ENCODE measurements around the gene TUBE1.

Gene TUBE1

GRCh38 chr6:112036088-112036637 is 51.1 kb downstream of the TUBE1 start:
- DNase-seq (ENCODE audit: low spot score), result no peak

- DNase-seq (ENCODE audit: low spot score), result no peak
Measured at GRCh38 chr6:112034616-112034995, 52.7 kb downstream of the TUBE1 start.

DNA sequence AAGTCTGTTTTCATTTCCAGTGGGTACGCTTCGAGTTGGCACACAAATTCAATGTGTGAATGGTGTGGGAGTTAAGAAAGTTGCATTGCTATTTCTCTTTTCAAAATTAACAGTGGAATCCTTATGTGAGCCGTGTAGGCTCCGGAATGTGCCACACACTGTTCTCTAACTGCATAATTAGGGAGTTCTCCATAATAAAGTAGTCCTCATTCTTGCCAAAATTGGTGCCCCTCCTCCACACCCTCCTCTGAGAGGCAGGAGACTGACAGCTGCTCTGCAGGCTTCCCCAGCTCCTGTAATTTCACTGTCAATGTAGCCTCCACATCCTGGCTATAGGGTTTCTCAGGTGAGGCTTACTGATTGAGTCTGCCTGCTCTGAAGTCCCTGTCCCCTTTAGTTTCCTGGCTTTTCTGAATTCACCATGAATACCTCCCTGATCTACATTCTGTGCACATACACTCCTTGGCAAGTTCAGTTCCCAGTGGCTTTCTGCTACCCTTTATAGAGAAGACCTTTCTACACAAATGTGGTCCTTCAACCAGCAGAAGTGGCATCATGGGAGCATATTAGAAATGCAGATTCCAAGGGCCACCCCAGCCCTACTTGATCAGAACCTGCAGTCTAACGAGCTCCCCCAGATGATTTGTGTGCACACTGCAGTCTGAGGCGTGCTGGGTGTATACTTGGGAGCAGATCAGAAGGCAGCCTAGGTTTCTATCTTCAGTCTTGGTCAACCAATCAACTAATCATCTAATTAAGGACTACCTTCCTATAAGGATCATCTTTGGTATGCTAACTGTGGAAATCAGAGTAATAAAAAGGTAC is 53.3 kb downstream of the TUBE1 start:
- DNase-seq (ENCODE audit: low spot score), result no peak

- no peak for DNase-seq (ENCODE audit: low spot score)
Measured at GRCh38 chr6:112032728-112033127, 54.6 kb downstream of the TUBE1 start.

DNA sequence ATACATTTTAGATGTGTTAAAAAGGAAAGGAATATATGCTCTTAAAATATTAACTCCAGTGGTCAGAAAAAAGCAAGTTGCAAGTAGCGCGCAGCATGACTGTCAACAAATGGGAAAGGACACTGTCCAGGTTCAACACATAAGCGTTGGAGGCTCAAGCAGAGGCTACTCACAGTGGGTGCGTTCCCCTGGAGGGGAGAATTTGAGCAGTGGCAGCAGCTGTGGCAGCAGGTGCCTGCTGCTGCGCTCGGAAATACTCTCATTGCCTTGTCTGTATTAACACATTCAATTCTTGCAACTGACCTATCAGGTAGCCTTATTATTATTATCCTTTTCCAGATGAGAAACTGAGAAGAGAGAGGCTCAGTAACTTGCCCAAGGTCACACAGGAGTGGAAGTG is 55.3 kb downstream of the TUBE1 start:
- no peak for DNase-seq (ENCODE audit: low spot score)

GRCh38 chr6:112030961-112031660 is 56.2 kb downstream of the TUBE1 start:
- DNase-seq (ENCODE audit: low spot score), result no peak

DNA sequence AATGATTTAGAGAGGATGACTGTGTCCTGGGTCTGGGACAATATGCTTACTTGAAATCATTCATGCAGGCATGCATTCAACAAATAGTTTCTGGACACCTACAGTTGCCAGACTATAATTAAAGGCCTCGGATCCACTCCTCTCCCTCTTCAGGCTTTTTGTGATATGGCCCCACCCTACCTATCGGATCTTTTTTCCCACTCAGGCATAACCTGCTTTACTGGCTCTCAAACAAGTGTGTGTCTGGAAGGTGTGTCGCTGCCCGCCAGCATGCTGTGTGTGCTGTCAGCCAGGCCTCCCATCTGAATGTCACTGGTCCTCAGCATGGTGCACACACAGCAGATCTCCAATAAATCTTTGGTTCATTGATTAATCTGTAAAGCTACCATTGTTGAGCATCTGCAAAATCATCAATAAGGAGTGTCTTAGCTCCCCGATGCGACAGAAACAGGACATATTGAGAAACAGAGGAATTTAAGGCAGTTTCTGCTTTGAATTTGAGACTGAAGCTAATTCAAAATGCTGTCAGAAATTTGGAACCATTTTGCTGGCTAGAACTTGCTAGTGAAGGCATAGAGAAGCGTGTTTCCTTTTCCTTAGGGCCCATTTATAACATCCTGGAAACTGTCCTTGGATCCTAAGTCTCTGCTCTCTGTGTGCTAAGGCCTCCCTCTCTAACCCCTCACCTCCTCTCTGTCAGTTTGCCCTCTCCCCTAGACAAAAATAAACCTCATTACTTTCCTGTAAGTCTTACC is 56.9 kb downstream of the TUBE1 start:
- DNase-seq (ENCODE audit: low spot score), result no peak

DNA sequence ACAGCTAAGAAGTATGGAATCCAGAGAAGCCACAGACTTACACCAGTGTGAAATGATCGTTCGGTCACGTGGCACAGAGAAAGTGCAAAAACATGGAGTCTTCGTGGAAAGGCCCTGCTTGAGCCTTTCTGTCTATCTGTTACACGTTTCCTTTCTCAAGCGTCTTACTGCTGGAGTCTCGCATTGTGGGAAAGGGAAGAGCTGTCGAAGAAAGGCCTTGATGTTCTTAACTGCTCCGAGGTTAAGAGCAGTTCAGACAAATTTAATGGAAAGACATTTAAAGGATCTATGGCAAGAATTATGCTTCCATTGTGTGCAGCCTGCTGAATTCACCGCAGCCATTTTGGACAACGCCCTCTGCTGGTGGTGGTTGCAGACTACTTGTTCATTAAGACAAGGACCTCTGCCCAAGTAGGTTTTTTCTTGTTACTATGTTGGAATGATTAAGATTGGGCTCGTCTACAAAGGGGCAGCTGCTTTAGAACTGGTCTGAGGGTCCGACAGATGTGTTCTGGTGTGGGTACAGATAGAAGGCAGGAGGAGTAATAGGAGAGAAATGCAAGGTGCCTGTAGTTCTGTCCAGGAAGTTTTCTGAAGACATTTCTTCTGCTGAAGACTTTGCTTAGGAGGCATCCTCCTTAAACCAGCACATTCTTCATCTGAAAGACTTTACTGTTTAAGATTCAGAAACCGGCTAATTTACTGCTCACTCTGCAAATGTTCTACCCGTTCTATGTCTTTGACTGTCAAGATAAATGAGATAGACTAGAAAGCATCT is 58.0 kb downstream of the TUBE1 start:
- peak; percentile 53 for DNase-seq (ENCODE audit: low spot score)

DNA sequence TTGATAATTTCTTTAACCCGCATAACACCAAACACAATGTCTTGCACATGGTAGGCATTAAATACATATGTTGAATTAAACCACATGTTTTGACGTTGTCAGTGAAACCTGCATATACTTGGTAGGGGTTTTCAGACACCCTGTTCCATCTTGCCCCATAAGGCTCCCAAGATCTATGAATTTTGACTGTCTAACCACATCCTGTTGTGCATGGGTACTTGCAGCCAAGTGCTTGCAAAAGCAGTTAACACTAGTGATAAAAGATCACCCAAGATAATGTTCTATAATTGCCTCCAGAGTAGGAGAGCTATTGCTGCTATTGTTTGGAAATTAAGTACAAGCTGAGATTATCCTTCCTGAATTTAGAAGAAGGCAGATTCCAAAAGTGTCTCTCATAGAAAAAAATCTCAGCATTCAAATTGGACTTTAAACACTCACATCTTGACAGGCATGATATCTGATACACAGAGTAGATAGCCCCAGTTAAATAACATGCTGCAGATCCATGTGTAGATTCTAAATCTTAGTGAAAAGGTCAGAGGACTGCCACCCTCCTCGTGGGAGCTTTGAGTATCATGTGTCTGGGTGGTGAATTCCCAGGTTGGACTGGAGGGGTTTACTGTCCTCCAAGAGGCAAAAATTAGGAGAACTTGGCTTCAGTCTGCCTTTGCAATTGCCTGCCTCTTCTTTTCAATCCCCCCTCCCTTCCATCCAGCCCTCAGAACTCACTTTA is 59.2 kb downstream of the TUBE1 start:
- no peak for DNase-seq (ENCODE audit: low spot score)

GRCh38 chr6:112026933-112027332 is 60.3 kb downstream of the TUBE1 start:
- DNase-seq (ENCODE audit: low spot score), result no peak

DNA sequence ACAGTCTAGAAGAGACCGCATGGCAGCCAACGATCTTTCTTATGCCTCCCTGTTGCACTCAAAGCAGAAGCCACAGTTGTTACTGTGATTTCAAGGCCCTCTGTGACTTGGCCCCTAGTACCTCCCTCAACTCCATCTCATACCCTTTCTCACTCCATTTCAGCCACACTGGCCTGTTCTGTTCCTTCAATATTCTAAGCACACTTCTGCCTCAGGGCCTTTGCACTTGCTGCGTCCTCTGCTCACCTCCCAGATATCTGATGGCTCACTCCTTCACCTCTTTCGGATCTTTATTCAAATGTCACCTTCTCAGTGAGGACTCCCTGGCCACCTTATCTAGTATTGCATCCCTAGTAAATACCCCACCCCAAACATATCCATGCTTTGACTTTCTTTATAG is 62.8 kb downstream of the TUBE1 start:
- DNase-seq (ENCODE audit: low spot score), result no peak

DNA sequence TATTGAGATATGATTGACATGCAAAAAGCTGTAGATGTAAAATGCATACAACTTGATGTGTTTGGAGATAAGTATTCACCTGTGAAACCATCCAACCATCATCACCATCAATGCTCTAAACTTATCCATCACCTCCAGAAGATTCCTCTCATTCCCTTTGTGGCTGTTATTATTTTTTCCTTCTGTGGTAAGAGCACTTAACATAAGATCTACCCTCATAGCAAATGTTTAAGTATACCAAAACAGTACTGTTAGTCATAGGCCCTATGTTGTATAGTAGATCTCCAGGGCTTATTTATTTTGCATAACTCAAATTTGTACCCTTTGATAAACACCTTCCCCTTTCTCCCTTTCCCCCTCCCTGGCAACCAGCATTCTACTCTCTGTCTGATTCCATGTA is 64.5 kb downstream of the TUBE1 start:
- no peak for DNase-seq (ENCODE audit: low spot score)

GRCh38 chr6:112021691-112022310 is 65.5 kb downstream of the TUBE1 start:
- no peak for DNase-seq (ENCODE audit: low spot score)

Measured in kidney tubule cell (primary cell).